Lung microvascular endothelial cell (primary cell): ENCODE measurements around the gene TGIF2. TPM values are rescaled to one million over a fixed set of nuclear protein-coding genes. Genes with fewer than 3 reads are reported as not detected.

Experiments used
- total RNA-seq: library from RNA; depleted of rRNA; stranded (reverse); fragments of >200 nt; gene quantifications from 2 replicates; pipeline ENCODE4 v1.2.1, GENCODE V29; 2014

TGIF2 gene
- total RNA-seq, 1 donor from 2014 or later, result 22.0 TPM

Other genes starting within 250 kb of the TGIF2 start
- 0.60 and 1.1 TPM in 2 replicates for gene MYL9, start 32.1 kb upstream of the TGIF2 start, total RNA-seq
- gene RAB5IF, start 32.2 kb downstream of the TGIF2 start, total RNA-seq, result 73.2 and 77.0 TPM in 2 replicates
- not detected in 2 replicates for gene SLA2, start 72.6 kb downstream of the TGIF2 start, total RNA-seq
- 11.3 and 19.2 TPM in 2 replicates for gene NDRG3, start 172.5 kb downstream of the TGIF2 start, total RNA-seq
- 10.3 and 12.2 TPM in 2 replicates for gene DSN1, start 200.2 kb downstream of the TGIF2 start, total RNA-seq